Natural killer cell (primary cell): ENCODE data around the gene MAX. TPM values are rescaled to one million over a fixed set of nuclear protein-coding genes. Genes with fewer than 3 reads are reported as not detected.

ENCODE experiments used
- ATAC-seq, 3 donors: fragments of 150-1000 bp in 2 of 3; fragments of 200-7000 bp in 1 of 3; cut with Tn5 transposase; 1 replicate in 1 of 3; 2 replicates in 2 of 3; pipeline ENCODE4 v1.10.0; 2021; ENCODE audit warnings: mild to moderate bottlenecking in 2 of 3, moderate library complexity in 2 of 3
- DNase-seq, 2 donors: peaks; one replicate each; pipeline versions ENCODE4 v3.0.0 to v3.0.0-alpha.2; 2013 to 2021; ENCODE audit warnings: mixed read lengths in 1 of 2
- H3K27ac ChIP-seq: one replicate; pipeline ENCODE4 v1.5.1; 2013; ENCODE audit warnings: mild to moderate bottlenecking, low read length
- H3K27me3 ChIP-seq: one replicate; pipeline ENCODE4 v1.6.1; 2013; ENCODE audit warnings: low read length; ENCODE audit not compliant: control insufficient read depth, insufficient read depth
- H3K36me3 ChIP-seq: one replicate; pipeline ENCODE4 v1.6.1; 2013; ENCODE audit warnings: low read length; ENCODE audit not compliant: control insufficient read depth, insufficient read depth
- H3K4me1 ChIP-seq: one replicate; pipeline ENCODE4 v1.6.1; 2013; ENCODE audit warnings: low read length; ENCODE audit not compliant: control insufficient read depth, insufficient read depth
- H3K4me3 ChIP-seq: one replicate; pipeline ENCODE4 v1.5.1; 2013; ENCODE audit warnings: low read length
- H3K9me3 ChIP-seq: one replicate; pipeline ENCODE4 v1.6.1; 2013; ENCODE audit warnings: low read length; ENCODE audit not compliant: control insufficient read depth, insufficient read depth
- H3K27ac Mint-ChIP-seq, 2 donors: one replicate each; pipeline ENCODE4 v1.8.0; 2022; ENCODE audit warnings: mild to moderate bottlenecking in 2 of 2, mixed read lengths in 2 of 2, moderate library complexity in 1 of 2
- H3K27me3 Mint-ChIP-seq, 2 donors: one replicate each; pipeline ENCODE4 v1.8.0; 2022; ENCODE audit warnings: low read depth in 2 of 2, mixed read lengths in 2 of 2
- H3K36me3 Mint-ChIP-seq: one replicate; pipeline ENCODE4 v1.8.0; 2022; ENCODE audit warnings: mixed read lengths
- H3K4me1 Mint-ChIP-seq, 2 donors: one replicate each; pipeline ENCODE4 v1.8.0; 2022; ENCODE audit warnings: mixed read lengths in 2 of 2
- H3K4me3 Mint-ChIP-seq: one replicate; pipeline ENCODE4 v1.8.0; 2022; ENCODE audit warnings: mild to moderate bottlenecking, moderate library complexity, mixed read lengths
- H3K9me3 Mint-ChIP-seq, 2 donors: one replicate each; pipeline ENCODE4 v1.8.0; 2022; ENCODE audit warnings: mixed read lengths in 2 of 2
- CTCF ChIP-seq: fragments of 200-600 bp; IDR thresholded peaks from one replicate; pipeline ENCODE4 v1.8.0; 2022; ENCODE audit warnings: antibody characterized with exemption
- WGBS: methylation state at CpG from one replicate; pipeline ENCODE4 v1.1.7; 2013; ENCODE audit warnings: missing lambda C conversion rate; ENCODE audit not compliant: insufficient coverage; 5-methylcytosine and 5-hydroxymethylcytosine counted together
- intact Hi-C: fragments of 100-400 bp; cut with micrococcal nuclease; formaldehyde crosslinking; loops from one replicate; pipeline ENCODE4 v1.14.2; 2022
- total RNA-seq, 4 donors: library from RNA; stranded (reverse); fragments of 120-200 nt in 1 of 4; gene quantifications; one replicate each; pipeline versions ENCODE4 v1.2.3 to v1.2.4, GENCODE V29; 2013 to 2022

The MAX gene
- total RNA-seq, 3 donors from 2014 or later (not counting 1 experiment from before 2014, with no cell fraction given), result 162 to 208 (median 191) TPM

GRCh38 chr14:65141523-65141922 lies 39.2 kb upstream of the MAX start:
- no peak for DNase-seq
- H3K4me1 ChIP-seq, result no peaks in the 10 kb centered on the region
- peaks cover 2% of the 10 kb centered on the region for H3K27me3 ChIP-seq
- H3K4me3 ChIP-seq, result no peak overlapping the region
- H3K27ac ChIP-seq, result no peak overlapping the region
- WGBS, result 72% methylated on average over 3 of the region's 5 CpGs
- no peak for ATAC-seq
- Mint-ChIP-seq H3K4me1 (peaks cover 3% of the 10 kb centered on the region in 2 donors), H3K27ac (no peak overlapping the region), H3K36me3 (no peaks in the 10 kb centered on the region), H3K4me3 (no peak overlapping the region), H3K27me3 (peaks cover 17 to 33% of the 10 kb centered on the region in 2 donors), H3K9me3 (no peaks in the 10 kb centered on the region)
- no peak for TF ChIP-seq CTCF
- intact Hi-C loops, result no loop called here
- no peaks in the 10 kb centered on the region for H3K36me3 ChIP-seq
- no peaks in the 10 kb centered on the region for H3K9me3 ChIP-seq

GRCh38 chr14:65137648-65138307 lies 35.5 kb upstream of the MAX start:
- H3K4me3 ChIP-seq, result no peak overlapping the region
- Mint-ChIP-seq H3K27me3 (peaks cover 5 to 6% of the 10 kb centered on the region in 2 donors), H3K4me3 (no peak overlapping the region), H3K4me1 (peaks cover 5% of the 10 kb centered on the region in 2 donors), H3K27ac (no peak overlapping the region), H3K9me3 (no peaks in the 10 kb centered on the region), H3K36me3 (no peaks in the 10 kb centered on the region)
- intact Hi-C loops, result no loop called here
- H3K27ac ChIP-seq, result no peak overlapping the region
- no peaks in the 10 kb centered on the region for H3K27me3 ChIP-seq
- H3K9me3 ChIP-seq, result no peaks in the 10 kb centered on the region
- WGBS, result 96% methylated on average over 9 of the region's 9 CpGs
- no peaks in the 10 kb centered on the region for H3K36me3 ChIP-seq
- ATAC-seq (no peak), DNase-seq (no peak)
- no peak for TF ChIP-seq CTCF
- no peaks in the 10 kb centered on the region for H3K4me1 ChIP-seq

GRCh38 chr14:65134651-65135579 lies 32.6 kb upstream of the MAX start:
- H3K27ac Mint-ChIP-seq, result no peak overlapping the region

More at GRCh38 chr14:65134651-65135579, 32.6 kb upstream of the MAX start:
- Histone ChIP-seq H3K9me3 (no peaks in the 10 kb centered on the region), H3K4me3 (no peak overlapping the region), H3K4me1 (no peaks in the 10 kb centered on the region), H3K27ac (no peak overlapping the region), H3K36me3 (no peaks in the 10 kb centered on the region), H3K27me3 (no peaks in the 10 kb centered on the region)
- DNase-seq (peak in 1 of 2 donors; percentile 49), ATAC-seq (peak in 1 of 3 donors; percentile 39)
- H3K36me3 Mint-ChIP-seq, result no peaks in the 10 kb centered on the region
- 65% methylated on average over 12 of the region's 12 CpGs for WGBS
- H3K27me3 Mint-ChIP-seq, result no peaks in the 10 kb centered on the region
- H3K4me1 Mint-ChIP-seq, result peaks cover 5% of the 10 kb centered on the region in 2 donors
- no peak for TF ChIP-seq CTCF
- H3K9me3 Mint-ChIP-seq, result no peaks in the 10 kb centered on the region
- H3K4me3 Mint-ChIP-seq, result no peak overlapping the region
- intact Hi-C loops, result no loop called here
